GM21576 (cell line): ENCODE data around the gene USP6NL.

Source experiments
- ATAC-seq: cut with Tn5 transposase; IDR thresholded peaks from one replicate; pipeline ENCODE4 v1.9.1; 2021; ENCODE audit warnings: mild to moderate bottlenecking, moderate library complexity; ENCODE audit not compliant: unreplicated experiment

The USP6NL gene

DNA sequence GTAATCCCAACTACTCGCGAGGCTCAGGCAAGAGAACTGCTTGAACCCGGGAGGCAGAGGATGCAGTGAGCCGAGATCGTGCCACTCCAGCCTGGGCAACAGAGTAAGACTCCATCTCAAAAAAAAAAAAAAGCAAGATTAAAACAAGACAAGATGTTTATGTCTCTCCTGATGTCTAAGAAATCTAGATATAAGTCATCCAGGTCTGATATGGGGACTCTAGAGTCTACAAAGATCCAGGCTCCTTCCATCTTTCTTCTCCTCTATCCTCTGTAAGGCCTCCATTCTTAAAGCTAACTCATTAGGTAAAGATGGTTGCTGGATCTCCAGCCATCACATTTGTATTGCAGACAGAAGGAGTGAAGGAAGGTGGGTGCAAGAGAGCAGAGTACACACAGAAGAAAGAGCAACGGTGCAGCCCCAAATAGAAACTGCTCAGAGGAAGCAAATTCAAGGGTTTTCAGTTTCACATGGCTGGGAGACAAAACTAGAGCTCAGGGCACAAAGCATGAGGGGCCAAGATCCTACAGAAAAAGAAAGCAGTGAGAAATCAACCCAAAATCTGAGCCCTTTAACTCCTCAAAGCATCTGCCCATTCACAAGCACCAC is 57.6 kb downstream of the USP6NL start:
- ATAC-seq: peak; percentile 86

DNA sequence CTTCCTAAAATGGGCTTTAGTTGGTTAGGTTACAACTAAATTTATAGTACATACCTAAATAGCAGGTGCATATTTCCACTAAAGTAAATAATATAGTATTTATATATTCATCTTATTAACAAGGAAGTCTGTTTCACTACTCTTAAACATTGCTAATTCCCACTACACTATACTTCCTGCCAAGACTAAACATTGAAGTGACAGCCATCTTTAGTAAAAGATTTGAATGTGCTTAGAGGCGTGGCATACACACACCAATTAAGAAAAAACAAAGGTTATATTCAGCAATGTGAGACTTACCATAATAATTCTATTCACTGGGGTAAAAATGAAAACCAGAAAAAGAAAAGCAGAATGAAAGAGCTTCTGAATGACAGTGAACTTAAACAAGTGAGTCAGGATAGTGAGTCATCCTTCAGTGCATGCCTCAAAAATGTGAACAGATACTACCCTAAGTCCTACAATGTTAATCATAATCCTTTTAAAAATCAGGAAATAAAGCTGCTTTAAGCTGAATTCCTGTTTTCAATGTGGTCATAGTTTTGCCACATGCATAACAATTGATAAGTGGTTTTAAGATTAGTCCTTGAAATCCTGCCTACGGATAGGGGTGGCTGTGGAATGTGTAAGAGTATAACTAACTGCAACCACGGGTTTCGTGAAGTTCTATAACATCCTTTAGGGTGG is 59.4 kb downstream of the USP6NL start:
- no peak for ATAC-seq

DNA sequence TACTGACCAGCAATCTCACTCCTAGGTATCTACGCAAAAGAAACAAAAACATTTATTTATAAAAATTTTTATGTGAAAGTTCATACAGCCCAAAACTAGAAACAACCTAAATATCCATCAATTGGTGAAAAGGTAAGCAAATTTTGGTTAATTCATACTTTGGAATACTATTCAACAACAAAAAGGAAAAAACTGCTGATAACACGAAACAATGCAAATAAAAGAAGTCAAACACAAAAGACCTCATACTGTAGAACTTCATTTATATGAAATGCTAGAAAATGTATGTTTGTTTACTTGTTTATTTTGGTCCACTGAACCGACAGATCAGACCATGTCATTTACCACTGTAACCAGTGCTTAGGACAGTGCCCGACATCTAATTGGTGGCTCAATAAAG is 60.3 kb downstream of the USP6NL start:
- ATAC-seq: no peak

DNA sequence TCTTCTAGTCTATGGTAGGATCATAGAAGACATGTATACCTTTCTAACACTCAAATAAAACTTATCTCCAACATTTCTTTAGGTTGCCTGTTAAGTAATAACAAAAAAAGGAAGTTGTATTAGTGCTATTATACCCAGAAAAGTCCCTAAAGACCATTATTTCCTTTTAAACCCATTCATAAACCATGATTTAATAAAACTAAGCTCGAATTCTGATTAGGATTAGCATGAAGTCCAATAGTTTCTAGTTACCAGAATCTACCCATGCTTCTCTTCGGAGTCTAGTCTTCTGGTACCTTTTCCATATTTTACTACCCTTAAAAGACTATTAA is 62.7 kb downstream of the USP6NL start:
- no peak for ATAC-seq

DNA sequence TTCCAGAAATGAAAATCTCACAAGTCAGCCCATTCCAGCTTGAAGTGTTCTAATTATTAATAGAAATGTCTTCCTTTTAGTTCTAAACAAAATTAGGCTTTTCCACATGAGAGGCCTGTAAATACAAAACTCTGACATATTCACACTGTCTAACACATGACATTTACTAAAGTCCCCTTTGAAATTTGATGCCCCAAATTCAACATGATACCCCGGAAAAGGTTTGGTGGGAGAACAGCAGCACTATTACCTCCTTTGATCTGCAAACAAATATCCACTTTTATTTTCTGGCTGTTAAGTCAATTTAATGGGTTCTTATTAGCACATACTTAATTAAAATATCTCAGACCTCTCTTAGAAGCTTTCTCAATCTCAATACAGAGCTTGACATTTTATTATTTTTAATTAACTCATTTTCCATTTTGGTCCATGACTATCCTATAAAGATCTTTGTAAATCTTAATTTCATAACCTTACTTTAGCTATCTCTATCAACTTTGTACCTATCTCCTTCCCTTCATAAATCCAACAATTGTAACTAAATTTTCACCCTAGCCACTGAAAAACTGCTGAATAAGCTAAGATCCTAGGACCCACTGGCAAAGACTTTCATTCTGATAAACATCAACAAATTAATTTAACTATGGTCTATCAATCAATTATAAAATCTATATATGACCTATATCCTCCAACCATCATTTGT is 63.2 kb downstream of the USP6NL start:
- no peak for ATAC-seq

DNA sequence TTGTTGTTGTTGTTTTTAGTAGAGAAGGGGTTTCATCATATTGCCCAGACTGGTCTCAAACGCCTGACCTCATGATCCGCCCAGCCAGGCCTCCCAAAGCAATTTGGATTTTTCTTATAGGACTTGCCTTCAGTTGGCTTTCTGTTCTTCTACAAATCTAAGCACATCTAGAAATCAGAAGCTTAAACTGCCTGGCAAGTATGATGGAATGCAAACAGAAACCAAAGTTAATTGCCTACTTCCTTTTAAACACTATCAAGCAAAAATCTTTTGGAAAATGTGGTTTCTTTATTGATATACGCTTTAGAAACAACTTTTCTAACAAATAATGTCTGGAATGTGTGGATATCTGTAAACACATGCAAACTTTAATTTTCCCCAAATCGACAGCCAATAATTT is 64.9 kb downstream of the USP6NL start:
- ATAC-seq: no peak

DNA sequence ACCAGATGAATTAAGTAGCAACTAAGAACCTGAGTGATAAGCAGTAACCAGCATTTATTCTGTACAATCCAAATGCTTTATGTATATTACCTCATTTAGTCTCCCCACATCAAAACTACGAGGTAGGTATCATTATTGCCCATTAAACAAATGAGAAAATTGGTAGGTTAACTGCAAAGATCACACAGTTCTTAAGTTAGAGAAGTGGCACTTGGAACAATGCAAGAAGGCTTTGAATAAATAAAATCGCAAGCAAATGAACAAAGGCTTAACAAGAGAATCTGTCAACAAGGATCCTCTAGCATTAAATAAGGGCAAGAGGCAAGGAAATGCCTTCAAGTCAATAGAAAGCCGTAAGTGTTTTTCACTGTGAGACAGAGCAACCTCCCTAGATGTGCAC is 70.2 kb downstream of the USP6NL start:
- no peak for ATAC-seq

DNA sequence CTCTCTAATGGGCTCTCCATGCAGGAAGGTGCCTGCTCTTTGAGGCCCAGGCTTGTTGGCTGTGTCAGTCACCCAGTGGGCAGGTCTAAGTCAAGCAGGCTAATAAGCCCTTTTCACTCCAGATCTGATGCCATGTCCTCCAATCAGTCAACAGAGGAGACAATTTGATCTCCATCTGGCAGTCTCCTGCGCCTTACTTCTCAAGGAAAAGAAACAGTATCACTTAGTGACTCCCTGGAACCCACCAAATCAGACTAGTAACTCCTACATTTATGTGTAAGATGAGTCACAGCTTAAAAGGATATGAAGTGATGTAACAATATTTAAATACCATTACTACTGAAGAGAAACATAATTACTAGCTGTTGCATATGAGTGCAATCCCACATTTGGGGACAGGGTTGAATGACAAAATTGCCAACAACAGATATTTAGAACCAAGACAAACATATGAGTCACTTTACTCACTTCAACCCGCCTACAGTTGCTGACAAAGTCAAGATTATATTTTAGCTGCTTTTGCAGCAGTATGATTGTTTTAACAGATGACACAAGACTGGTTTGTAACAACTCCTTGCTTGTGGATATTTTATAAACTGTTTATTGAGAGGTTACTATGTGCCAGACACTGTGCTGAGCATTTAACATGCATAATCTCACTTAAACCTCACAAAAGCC is 72.1 kb downstream of the USP6NL start:
- no peak for ATAC-seq

DNA sequence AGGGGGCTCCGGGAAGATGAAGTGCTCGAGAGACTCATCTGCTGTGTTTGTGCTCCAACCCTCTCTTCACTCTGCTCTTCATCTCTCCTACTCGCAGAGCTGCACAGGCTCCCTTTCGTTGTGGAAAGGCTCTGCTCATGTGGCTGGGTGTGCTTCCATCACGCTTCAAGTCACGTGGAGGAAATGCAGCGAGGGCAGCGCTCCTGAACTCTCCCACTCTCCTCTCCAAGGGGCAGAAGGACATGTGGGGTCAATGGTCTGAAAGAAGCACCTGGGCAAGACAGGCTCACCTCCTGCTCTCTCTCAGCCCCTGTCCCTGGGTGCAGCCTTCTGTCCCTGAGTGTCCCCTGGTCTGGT is 72.6 kb downstream of the USP6NL start:
- ATAC-seq: no peak

DNA sequence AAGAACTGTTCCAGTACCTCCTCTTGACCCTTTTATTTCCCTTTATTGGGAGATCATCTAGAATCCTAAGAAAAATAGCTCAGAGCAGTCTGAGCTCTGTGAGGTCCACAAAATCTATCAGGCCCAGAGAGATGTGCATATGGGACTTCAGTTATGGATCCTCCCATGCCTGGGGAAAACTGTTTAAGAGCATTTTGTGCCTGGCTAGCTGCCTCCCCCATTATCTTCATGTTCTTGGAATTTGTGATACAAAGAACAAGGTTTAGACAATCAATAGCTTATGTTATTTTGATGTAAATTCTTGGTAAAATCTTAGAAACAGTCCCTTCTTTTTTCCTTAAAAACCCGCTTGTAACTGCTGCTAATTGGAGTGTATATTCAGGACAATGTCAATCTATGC is 75.2 kb downstream of the USP6NL start:
- no peak for ATAC-seq

DNA sequence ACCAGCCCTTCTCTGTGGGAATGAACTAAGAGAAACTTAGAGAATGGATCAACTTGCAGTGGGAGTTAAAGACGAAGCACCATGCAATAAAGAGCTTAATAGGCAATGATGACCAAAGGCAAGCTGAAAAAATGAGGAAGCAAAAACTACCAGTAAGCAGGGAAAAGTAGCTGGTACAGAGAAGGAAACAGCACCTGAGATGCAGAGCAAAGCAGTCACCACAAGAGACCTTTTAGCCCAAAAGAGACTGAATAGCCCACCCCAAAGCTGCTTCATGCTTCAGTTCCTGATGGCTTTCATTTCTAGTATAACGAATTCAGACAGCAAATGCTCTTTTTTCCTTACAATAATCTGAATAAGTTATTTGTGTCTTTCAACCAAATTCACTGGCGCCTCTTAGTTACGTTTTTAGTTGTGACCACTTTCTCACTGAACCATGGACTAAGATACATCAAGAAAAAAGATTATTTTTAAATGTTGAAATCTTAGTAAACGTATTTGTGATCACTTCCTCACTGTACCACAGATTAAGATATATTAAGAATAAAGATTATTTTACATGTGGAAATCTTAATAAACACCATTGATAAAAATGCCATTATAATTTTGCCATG is 76.0 kb downstream of the USP6NL start:
- ATAC-seq: peak; percentile 40

DNA sequence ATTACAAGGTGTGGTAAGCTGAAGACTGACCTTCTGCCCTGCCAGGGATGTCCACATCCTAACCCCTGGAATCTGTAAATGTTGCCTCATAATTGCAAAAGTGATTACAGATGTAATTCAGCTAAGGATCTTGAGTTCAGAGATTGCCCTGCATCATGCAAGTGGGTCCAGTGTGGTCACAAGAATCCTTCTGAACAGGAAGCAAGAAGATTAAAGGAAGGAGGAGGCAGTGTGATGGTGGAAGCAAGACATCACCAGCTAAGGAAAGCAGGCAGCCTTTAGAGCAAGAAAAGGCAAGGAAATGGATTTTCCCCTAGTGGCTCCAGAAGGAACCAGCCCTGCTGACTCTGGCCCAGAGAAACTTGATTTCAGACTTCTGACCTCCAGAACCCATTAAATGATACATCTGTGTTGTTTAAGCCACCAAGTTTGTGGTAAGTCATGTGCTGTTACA is 78.1 kb downstream of the USP6NL start:
- no peak for ATAC-seq

DNA sequence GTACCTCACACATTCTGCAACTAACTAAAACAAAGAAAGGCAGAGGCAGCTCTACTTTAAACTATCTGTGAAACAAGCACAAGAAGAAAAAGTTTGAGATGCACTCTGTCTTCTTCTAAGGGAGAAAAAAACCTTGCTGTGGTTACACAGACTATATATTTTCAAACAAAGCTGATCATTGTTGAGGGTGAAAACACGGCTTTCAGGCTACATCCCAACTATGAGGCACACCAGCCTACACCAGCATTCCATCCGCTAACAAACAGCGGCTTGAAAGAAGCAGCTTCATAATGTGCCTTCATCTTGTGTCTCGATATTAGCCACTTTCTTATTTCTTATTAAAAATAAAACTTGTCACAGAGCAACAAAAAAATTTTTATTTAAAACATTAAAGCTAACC is 79.1 kb downstream of the USP6NL start:
- ATAC-seq: no peak

DNA sequence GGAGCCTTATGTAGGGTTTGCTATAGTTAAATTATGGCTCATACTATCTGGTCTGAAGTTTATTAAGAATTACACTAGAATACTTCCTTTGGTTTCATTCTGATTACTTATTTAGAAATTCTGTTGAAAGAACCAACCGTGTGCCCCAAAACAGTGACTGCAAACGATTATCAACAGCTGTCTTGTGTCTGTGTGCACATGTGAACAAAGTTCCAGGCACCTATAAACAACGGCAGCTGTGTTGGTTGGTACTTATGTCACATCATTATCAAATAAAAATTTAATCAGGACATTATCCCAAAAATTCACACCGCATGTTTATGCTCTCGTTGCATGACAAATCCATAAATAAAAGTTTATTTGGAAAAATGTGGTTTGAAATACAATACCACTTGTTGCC is 80.6 kb downstream of the USP6NL start:
- ATAC-seq: no peak

DNA sequence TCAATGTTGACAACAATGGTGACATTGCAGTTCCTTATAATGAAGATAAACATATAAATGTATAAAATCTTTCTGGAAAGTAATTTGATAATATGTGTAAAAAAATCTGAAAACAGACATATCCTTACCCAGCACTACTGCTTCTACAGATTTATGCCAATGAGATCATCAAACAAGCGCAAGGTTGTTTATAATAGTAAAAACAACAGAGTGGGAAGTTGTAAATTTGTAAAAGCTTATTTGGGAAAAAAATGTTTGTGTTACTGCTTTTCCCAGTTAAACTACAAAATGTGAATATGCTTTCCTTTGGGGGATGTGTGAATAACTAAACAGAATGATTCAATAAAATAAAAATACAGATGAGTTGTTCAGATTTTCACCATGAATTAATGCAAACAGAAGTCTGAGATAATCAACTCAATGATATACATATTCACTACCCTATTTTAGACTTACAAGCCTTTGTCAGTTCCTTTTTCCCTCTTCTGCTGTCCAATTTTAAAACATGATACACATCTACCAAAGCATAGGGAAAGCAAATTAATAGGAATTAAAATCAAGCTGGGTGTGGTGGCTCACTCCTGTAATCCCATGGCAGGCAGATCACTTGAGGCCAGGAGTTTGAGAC is 82.1 kb downstream of the USP6NL start:
- no peak for ATAC-seq

DNA sequence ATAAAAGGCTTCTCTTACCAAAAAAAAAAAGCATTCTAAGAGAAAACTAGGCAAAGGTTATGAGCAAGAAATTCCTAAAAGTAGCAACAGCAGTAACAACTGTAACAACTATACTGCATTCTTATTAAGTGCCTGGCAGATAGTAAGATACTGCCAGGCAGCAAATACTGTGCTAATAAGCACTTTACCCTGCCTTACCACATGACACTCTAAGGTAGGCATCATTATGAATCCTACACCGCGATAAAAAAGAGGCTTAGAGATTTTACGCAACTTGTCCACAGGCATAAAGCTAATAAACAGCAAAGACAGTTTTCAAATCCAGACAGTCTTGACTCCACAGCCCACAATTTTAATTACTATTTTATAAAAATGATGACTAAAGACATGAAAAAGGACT is 83.2 kb downstream of the USP6NL start:
- ATAC-seq: no peak

DNA sequence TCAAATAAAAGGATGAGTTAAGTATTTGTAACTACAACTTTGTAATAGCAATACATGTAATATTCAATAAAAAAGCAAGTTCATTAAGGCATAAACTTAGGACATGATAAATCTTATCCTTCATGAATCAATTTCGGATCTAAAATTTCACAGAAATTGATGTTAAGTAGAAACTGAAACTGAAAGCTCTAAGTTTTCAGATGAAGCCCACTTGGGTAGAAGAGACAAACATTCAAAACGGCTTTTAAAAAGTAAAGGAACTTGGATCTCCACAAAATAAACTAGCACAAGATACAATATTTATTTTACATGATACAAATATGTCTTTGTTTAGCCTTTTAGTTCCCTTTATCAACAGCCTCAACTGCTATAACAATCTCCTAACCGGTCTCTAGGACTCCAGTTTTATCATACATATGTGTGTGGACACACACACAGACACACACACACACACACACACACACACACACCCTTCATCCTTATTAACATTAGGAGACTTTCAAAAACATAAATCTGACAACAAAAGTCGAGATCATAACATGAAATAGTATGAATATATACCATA is 83.7 kb downstream of the USP6NL start:
- ATAC-seq: no peak

DNA sequence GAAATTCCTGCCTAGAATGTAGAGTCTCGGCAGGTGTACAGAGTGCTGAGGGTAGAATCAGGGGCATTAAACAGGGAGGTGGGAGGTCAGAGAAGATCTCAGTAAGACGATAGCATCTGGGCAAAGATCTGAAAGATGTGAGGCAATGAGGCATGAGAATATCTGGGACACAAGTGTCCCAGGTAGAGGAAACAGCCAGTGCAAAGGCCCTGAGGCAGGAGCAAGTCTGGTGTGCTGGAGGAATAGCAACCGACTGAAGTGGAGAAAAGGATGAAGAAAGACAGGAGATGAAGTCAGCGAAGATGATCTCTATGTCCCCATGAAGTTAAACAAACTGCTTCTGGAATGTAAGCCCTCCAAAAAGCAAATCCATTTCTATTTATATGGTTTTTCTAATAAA is 84.4 kb downstream of the USP6NL start:
- no peak for ATAC-seq

DNA sequence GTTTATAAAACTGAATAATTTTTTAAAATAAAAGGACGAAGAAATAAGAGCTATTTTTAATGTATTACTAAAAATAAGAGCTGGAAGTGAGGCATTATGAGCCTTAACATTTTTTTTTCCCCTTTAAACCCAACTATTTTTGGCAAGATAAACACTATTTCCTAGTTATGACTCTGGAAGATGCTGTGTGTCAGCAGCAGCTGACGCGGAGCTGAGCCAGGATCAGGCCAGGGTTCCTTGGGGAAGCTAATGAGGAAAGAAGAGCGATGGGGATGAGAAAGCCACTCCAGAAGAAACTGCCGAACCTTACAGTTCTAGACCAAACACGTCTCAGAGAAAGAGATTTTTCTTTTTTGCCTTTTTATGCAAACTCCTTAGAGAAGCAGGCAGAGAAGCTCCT is 85.9 kb downstream of the USP6NL start:
- ATAC-seq: no peak

DNA sequence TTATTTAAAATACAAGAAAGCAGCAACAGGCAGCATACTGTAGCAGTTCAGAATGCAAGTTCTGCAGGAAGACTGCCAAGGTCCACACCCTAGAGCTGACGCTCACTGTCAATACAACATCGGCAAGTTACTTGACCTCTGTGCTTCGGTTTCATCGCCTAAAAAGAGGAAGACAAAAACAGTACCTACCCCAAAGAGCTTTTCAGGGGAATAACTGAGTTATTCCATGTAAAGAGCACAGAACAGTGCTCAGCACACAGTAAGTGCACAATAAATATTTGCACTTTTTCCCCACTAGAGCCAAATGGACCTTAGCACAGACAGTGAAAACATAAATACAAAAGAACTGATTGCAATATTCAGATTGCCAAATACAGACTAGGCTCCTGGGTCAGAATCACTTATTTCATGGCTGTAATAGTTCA is 88.6 kb downstream of the USP6NL start:
- no peak for ATAC-seq

DNA sequence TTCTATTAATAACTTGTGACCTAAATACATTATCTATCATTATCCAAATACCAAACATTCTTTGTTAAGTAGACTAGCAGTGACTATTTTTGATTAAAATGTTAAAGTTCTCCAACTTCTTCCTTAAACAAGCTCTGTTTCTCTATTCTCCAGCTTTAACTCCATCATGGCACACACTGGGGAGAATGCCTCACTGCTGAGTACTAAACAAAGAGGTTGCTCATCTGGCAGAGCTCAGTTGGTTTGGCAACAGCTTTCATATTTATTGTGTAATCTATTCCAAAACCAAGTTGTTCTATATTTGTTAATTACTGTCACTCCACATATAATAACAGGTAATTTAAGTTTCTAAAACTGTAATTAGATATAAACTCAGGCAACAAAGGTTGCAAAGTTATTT is 89.6 kb downstream of the USP6NL start:
- ATAC-seq: no peak
